B cell (primary cell): ENCODE measurements around the gene ATG4B. TPM values are rescaled to one million over a fixed set of nuclear protein-coding genes. Genes with fewer than 3 reads are reported as not detected.

Experiments
- ATAC-seq: fragments of 200-7000 bp; cut with Tn5 transposase; one replicate; pipeline ENCODE4 v1.10.0; 2021; ENCODE audit warnings: low read depth, mild to moderate bottlenecking, moderate number of reproducible peaks, moderate library complexity
- CTCF ChIA-PET: fragments of 350-600 bp; sonication (Branson Sonifier 250); formaldehyde crosslinking; loops from one replicate; lab custom pipeline; 2021; ENCODE audit warnings: antibody characterized with exemption, inconsistent platforms; lab: Charles Lee
- POLR2A ChIA-PET: fragments of 350-600 bp; sonication (Branson Sonifier 250); formaldehyde crosslinking; loops from one replicate; lab custom pipeline; 2021; ENCODE audit warnings: antibody characterized with exemption; lab: Charles Lee
- DNase-seq: peaks from one replicate; pipeline ENCODE4 v3.0.0; 2013
- H2AFZ ChIP-seq: 2 replicates; pipeline ENCODE4 v1.6.1; 2012; ENCODE audit warnings: mild to moderate bottlenecking, low read depth, low read length; ENCODE audit not compliant: insufficient read depth, poor library complexity, severe bottlenecking
- H3K27ac ChIP-seq, 2 donors: 1 replicate in 1 of 2; 2 replicates in 1 of 2; pipeline ENCODE4 v1.5.1; 2012 to 2013; ENCODE audit warnings: low read length in 2 of 2, mild to moderate bottlenecking in 2 of 2, moderate library complexity in 1 of 2
- H3K27me3 ChIP-seq, 4 experiments: fragments of 200-600 bp in 1 of 4; sonication (generic) in 1 of 4; replicated peaks in 1 of 4; 1 replicate in 2 of 4; 2 replicates in 2 of 4; pipeline versions ENCODE4 v1.6.1 to v1.7.0; 2013 to 2016; ENCODE audit warnings: low read length in 3 of 4, mild to moderate bottlenecking in 2 of 4, mixed read lengths in 1 of 4, moderate library complexity in 1 of 4; ENCODE audit not compliant: insufficient read depth in 4 of 4, control insufficient read depth in 3 of 4; ENCODE audit errors: control extremely low read depth in 1 of 4
- H3K36me3 ChIP-seq, 2 experiments: replicated peaks in 1 of 2; 1 replicate in 1 of 2; 2 replicates in 1 of 2; pipeline versions ENCODE4 v1.6.1 to v1.7.1; 2013; ENCODE audit warnings: low read length in 1 of 2; ENCODE audit not compliant: insufficient read depth in 2 of 2, control insufficient read depth in 1 of 2; ENCODE audit errors: control extremely low read depth in 1 of 2, extremely low read depth in 1 of 2
- H3K4me1 ChIP-seq, 2 donors: fragments of 200-600 bp in 1 of 2; sonication (generic) in 1 of 2; 1 replicate in 1 of 2; 2 replicates in 1 of 2; pipeline versions ENCODE4 v1.5.1 to v1.6.1; 2013 to 2017; ENCODE audit warnings: low read length in 2 of 2; ENCODE audit not compliant: control insufficient read depth in 2 of 2, insufficient read depth in 2 of 2
- H3K4me2 ChIP-seq: replicated peaks from 2 replicates; pipeline ENCODE3; 2012; ENCODE audit warnings: mild to moderate bottlenecking, low read depth, low read length; ENCODE audit not compliant: poor library complexity, severe bottlenecking
- H3K4me3 ChIP-seq, 5 experiments: fragments of 200-600 bp in 1 of 5; sonication (generic) in 1 of 5; 1 replicate in 3 of 5; 2 replicates in 2 of 5; pipeline versions ENCODE4 v1.5.1 to v1.7.0; 2011 to 2016; ENCODE audit warnings: low read length in 4 of 5, mild to moderate bottlenecking in 4 of 5, low read depth in 2 of 5, control low read depth in 1 of 5, moderate library complexity in 1 of 5; ENCODE audit not compliant: insufficient read depth in 1 of 5; ENCODE audit errors: control extremely low read depth in 1 of 5, extremely low read depth in 1 of 5
- H3K79me2 ChIP-seq: fragments of 200-600 bp; sonication (generic); one replicate; pipeline ENCODE4 v1.6.0; 2016; ENCODE audit warnings: low read length; ENCODE audit not compliant: control insufficient read depth, insufficient read depth
- H3K9ac ChIP-seq: fragments of 200-600 bp; sonication (generic); 2 replicates; pipeline ENCODE4 v1.6.1; 2017; ENCODE audit warnings: mild to moderate bottlenecking, low read length, moderate library complexity
- H3K9me3 ChIP-seq, 3 donors: one replicate each; pipeline versions ENCODE4 v1.6.1 to v1.7.1; 2013; ENCODE audit warnings: low read length in 2 of 3; ENCODE audit not compliant: control insufficient read depth in 2 of 3, insufficient read depth in 1 of 3; ENCODE audit errors: control extremely low read depth in 1 of 3
- H4K20me1 ChIP-seq: 2 replicates; pipeline ENCODE4 v1.6.0; 2012; ENCODE audit warnings: mild to moderate bottlenecking, low read length; ENCODE audit not compliant: insufficient read depth, control insufficient read depth, poor library complexity, severe bottlenecking
- H3K27ac Mint-ChIP-seq: one replicate; pipeline ENCODE4 v1.8.0; 2021; ENCODE audit warnings: mixed read lengths
- H3K27me3 Mint-ChIP-seq: one replicate; pipeline ENCODE4 v1.8.0; 2021; ENCODE audit warnings: mixed read lengths
- H3K4me1 Mint-ChIP-seq: one replicate; pipeline ENCODE4 v1.8.0; 2021; ENCODE audit warnings: mixed read lengths
- H3K4me3 Mint-ChIP-seq: one replicate; pipeline ENCODE4 v1.8.0; 2021; ENCODE audit warnings: mixed read lengths
- H3K9me3 Mint-ChIP-seq: one replicate; pipeline ENCODE4 v1.8.0; 2022; ENCODE audit warnings: mixed read lengths; ENCODE audit not compliant: insufficient read depth
- CTCF ChIP-seq: fragments of 200-600 bp; IDR thresholded peaks from one replicate; pipeline ENCODE4 v1.8.0; 2022; ENCODE audit warnings: antibody characterized with exemption, mild to moderate bottlenecking
- EZH2 ChIP-seq: IDR thresholded peaks from 2 replicates; pipeline ENCODE4 v1.6.1; 2012; ENCODE audit warnings: borderline replicate concordance, low read depth, mild to moderate bottlenecking, moderate library complexity, low read length; ENCODE audit not compliant: insufficient read depth, poor library complexity, severe bottlenecking
- WGBS: methylation state at CpG from one replicate; pipeline ENCODE4 v1.1.5; 2013; ENCODE audit warnings: missing lambda C conversion rate; ENCODE audit not compliant: insufficient coverage; 5-methylcytosine and 5-hydroxymethylcytosine counted together
- intact Hi-C: fragments of 100-400 bp; cut with micrococcal nuclease; formaldehyde crosslinking; loops from one replicate; pipeline ENCODE4 v1.10.0; 2022
- polyA plus RNA-seq: library from polyadenylated mRNA; depleted of rRNA; stranded (reverse); fragments of >200 nt; gene quantifications from 2 replicates; pipeline ENCODE4 v1.2.3, GENCODE V29; 2012
- total RNA-seq, 2 donors: library from RNA; stranded (reverse); fragments of 120-200 nt in 1 of 2; gene quantifications; 1 replicate in 1 of 2; 2 replicates in 1 of 2; pipeline versions ENCODE4 v1.2.3 to v1.2.4, GENCODE V29; 2013 to 2022

Gene ATG4B
- total and polyA plus RNA-seq, 2 donors (not counting 1 experiment from before 2014, with no cell fraction given), result 130 TPM

GRCh38 chr2:241597561-241597960 is 39.9 kb upstream of the ATG4B start:
- ATAC-seq, result no peak
- intact Hi-C loops, result no loop called here
- no peaks in the 10 kb centered on the region for H3K4me1 ChIP-seq
- no peaks in the 10 kb centered on the region for H3K79me2 ChIP-seq
- no peak for TF ChIP-seq EZH2
- TF ChIP-seq CTCF, result no peak
- no peak overlapping the region for H3K4me3 Mint-ChIP-seq
- H3K9ac ChIP-seq, result no peak overlapping the region
- no peaks in the 10 kb centered on the region for H4K20me1 ChIP-seq
- no peaks in the 10 kb centered on the region for H3K27me3 Mint-ChIP-seq
- ChIA-PET POLR2A (no interaction called here), CTCF (interaction anchor here (1.1 to 1.2 kb wide), 2 partner anchors 519 to 683 kb away, joined by 3 read pairs; no protein-coding TSS in a partner anchor)
- no peaks in the 10 kb centered on the region for H3K9me3 Mint-ChIP-seq
- WGBS, result 93% methylated on average over 2 of the region's 6 CpGs
- no peak for DNase-seq
- H3K27ac ChIP-seq, result no peak overlapping the region
- no peak overlapping the region for H3K27ac Mint-ChIP-seq
- no peaks in the 10 kb centered on the region for H3K4me1 Mint-ChIP-seq
- no peaks in the 10 kb centered on the region for H3K9me3 ChIP-seq
- H3K4me3 ChIP-seq, result no peak overlapping the region
- peaks cover 0 to 2% of the 10 kb centered on the region in 2 experiments for H3K36me3 ChIP-seq
- H3K27me3 ChIP-seq, result no peaks in the 10 kb centered on the region
- H3K4me2 ChIP-seq, result no peak overlapping the region
- no peak overlapping the region for H2AFZ ChIP-seq

GRCh38 chr2:241598061-241598460 is 39.4 kb upstream of the ATG4B start:
- H3K9ac ChIP-seq, result no peak overlapping the region
- no peaks in the 10 kb centered on the region for H4K20me1 ChIP-seq
- H3K9me3 ChIP-seq, result no peaks in the 10 kb centered on the region
- H3K4me1 ChIP-seq, result no peaks in the 10 kb centered on the region
- no peaks in the 10 kb centered on the region for H3K9me3 Mint-ChIP-seq
- CTCF ChIA-PET, result interaction anchor here (0.6 to 1.2 kb wide), 7 partner anchors 20 to 684 kb away, joined by 3 read pairs; no protein-coding TSS in a partner anchor
- H3K27ac Mint-ChIP-seq, result no peak overlapping the region
- H3K27me3 ChIP-seq, result no peaks in the 10 kb centered on the region
- ATAC-seq (no peak), DNase-seq (no peak)
- H3K4me3 ChIP-seq, result no peak overlapping the region
- POLR2A ChIA-PET, result no interaction called here
- no peaks in the 10 kb centered on the region for H3K4me1 Mint-ChIP-seq
- H3K79me2 ChIP-seq, result no peaks in the 10 kb centered on the region
- H3K27ac ChIP-seq, result no peak overlapping the region
- intact Hi-C loops, result no loop called here
- no peak overlapping the region for H3K4me3 Mint-ChIP-seq
- H2AFZ ChIP-seq, result no peak overlapping the region
- WGBS, result 100% methylated on average over 5 of the region's 5 CpGs
- no peak for TF ChIP-seq EZH2
- TF ChIP-seq CTCF, result no peak
- H3K36me3 ChIP-seq, result peaks cover 0 to 7% of the 10 kb centered on the region in 2 experiments
- H3K4me2 ChIP-seq, result no peak overlapping the region
- H3K27me3 Mint-ChIP-seq, result no peaks in the 10 kb centered on the region
